Measurements from ENCODE around the gene RPL13.
"Not testable (repeated sequence)": the region's sequence is repeated elsewhere in the genome, so short reads cannot be mapped to it uniquely, and the experiment has no call there.

Gene RPL13

GRCh38 chr16:89563639-89564392 lies 3.3 kb downstream of the RPL13 start:
- no peak for DNase-seq

GRCh38 chr16:89564476-89565255 lies 4.2 kb downstream of the RPL13 start:
- DNase-seq, result no peak

DNA sequence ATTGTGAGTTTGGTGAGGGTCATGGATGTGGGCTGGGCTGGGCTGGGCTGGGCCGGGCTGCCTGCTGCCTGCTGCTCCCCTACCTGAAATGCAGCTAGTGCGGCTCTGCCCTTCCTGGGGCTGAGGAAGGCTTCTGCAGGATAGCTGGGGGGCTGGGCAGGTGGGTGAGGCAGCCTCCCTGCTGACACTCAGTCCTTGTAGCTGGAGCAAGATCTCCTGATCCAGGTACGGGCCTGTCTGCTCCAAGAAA lies 4.7 kb downstream of the RPL13 start:
- no peak for DNase-seq

DNA sequence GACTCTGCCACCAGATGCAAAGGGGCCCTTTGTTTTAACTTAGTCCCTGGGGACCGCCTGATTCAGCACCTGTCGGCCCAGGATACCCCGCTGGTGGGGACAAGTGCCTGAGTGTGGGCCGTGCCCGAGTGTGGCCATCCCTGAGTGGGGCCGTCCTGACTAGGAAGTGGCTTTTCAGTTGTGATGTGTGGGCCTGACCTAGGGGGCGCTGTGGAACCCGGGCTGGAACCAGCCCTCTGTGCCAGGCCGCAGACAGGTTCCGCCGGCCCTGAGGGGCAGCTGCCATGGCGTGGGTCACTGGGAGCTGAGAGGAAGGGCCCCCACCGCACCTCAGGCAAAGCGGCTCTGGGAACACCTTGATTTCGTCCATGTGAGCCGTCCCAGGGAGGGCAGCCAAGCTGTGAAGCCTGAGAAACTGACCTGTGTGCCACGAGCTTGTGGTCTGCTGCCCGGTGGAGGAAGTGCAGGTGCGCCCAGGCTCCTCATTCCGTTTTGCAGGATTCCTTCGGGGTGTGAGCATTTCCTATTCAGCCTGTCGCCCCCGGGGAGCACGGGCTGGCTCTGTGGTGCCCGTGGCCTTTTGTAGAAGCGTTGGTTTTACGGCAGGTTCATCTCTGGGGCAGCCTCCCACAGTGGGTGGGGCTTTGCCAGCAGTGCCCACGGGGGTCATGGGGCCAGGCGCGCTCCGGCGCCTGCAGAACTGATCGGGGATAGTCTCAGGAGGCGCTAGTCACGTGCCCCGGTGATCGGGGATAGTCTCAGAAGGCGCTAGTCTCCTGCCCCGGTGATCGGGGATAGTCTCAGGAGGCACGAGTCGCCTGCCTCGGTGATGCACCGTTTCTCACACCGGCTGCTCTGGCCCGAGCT lies 5.3 kb downstream of the RPL13 start:
- DNase-seq, result no peak

DNA sequence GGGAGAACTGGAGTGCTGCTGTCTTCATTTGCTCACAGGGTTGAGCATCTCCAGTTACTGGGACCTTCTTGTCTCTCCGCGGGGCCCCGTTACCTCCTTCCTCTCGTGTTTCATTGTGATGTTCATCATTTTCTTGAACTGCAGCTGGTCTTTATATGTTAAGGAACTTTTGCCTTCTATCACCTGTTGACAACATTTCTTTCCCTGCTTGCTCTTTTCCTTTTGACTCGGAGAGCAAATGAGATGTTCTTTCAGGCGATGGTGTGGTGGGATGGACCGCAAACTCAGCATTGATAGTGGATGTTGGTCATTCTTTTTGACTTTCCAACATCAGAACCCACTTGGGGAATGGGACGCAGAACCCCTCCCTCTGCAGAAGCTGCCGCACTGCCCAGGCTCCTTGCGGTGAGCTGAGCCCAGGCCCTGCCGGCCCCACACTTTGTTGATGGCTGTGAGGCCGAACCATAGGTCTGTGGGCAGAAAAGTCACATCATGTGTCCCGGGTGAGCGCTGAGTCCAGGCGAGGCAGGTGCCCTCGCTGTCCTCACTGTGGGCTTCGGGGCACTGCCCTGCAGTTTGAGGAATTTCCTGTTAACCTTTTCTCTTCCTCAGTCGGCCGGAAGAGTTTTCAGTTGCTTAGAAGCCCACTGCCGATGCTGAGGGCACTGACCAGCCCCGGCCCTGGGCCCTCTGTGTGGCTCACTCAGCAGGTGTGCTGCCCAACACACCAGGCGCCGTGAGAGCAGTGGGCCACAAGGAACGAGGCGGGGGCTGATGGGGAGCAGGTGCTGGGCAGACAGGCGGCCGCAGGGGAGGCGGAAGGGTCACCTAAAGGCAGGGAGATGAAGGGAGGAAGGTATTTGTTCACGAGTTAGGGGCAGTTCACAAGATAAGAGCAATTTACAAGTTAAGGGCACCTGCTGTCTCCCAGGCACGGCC lies 7.4 kb downstream of the RPL13 start:
- DNase-seq, result no peak

- DNase-seq, result no peak
These were observed 9.2 kb downstream of the RPL13 start for GRCh38 chr16:89569506-89570341.

DNA sequence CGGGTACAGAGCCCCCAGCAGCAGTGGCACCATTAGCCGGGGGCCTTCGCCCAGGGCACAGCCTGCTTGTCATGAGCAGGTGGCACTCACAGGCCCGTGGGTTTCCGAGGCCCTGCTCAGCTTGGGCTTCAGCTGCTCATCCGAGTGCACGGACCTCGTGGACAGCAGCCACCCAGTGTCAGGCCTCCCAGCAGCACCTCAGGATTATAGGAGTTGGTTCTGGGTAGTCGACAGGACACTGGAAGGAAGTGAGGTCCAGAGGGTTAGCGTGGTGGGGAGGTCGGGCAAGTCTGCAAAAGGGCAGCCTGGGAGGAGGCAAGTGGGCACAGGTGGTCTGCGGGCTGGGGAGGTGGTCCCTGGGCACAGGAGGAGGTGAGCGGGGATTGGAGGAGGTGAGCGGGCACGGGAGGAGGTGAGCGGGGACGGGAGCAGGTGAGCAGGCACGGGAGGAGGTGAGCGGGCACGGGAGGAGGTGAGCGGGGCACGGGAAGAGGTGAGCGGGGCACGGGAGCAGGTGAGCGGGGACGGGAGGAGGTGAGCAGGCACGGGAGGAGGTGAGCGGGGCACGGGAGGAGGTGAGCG lies 10.0 kb downstream of the RPL13 start:
- no peak for DNase-seq

DNA sequence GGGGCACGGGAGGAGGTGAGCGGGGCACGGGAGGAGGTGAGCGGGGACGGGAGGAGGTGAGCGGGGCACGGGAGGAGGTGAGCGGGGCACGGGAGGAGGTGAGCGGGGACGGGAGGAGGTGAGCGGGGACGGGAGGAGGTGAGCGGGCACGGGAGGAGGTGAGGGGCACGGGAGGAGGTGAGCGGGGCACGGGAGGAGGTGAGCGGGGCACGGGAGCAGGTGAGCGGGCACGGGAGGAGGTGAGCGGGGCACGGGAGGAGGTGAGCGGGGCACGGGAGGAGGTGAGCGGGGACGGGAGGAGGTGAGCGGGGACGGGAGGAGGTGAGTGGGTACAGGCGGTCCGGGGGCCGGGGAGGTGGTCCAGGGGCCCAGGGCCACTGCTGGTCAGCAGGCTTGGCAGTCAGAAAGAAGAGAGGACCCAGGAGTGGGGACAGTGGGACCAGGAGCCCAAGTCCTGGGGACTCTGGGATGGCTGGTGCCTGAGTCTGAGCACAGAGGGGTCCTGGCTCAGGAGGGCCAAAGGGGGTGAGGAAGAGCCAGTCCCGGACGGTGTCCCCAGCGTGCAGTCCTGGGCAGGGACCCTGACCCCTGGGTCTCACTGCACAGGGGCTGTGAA lies 10.6 kb downstream of the RPL13 start:
- not testable (repeated sequence) for DNase-seq

DNA sequence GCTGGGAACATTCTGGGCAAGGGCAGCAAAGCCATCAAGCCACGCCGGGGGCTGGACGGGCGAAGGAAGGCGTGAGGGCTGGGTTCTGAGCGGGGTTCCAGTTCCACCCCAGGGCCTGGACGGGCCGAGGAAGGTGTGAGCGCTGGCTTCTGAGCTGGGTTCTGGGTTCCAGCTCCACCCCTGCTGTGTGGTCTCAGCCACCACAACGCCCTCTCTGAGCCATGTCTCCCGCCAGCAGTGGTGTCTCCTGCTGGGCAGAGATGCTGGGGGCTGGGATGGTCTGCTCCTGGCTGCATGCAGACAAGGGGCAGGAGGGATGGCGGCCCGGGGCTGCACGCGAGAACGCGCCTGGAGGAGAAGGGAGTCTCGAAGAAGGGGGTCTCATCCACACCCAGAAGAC lies 11.2 kb downstream of the RPL13 start:
- DNase-seq, result no peak

DNA sequence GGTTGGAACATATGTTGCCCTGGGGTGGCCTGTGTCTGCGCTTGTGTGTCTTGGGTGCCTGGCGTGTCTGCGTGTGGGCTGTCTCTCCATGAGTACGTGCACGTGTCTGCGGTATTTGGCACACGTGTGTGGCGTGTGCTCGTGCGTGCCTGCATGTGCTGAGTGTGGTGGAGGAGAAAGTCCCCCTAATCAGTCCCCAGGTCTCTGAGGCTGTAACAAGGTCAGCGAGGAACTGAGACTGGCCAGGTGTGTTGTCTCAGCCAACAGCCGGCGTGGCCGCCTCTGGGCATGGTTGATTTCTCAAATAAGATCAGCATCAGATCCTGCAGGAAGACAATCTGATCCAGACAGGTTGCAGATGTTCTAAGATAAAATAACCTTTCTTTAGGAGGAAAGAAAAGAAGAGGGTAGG lies 11.6 kb downstream of the RPL13 start:
- no peak for DNase-seq

DNA sequence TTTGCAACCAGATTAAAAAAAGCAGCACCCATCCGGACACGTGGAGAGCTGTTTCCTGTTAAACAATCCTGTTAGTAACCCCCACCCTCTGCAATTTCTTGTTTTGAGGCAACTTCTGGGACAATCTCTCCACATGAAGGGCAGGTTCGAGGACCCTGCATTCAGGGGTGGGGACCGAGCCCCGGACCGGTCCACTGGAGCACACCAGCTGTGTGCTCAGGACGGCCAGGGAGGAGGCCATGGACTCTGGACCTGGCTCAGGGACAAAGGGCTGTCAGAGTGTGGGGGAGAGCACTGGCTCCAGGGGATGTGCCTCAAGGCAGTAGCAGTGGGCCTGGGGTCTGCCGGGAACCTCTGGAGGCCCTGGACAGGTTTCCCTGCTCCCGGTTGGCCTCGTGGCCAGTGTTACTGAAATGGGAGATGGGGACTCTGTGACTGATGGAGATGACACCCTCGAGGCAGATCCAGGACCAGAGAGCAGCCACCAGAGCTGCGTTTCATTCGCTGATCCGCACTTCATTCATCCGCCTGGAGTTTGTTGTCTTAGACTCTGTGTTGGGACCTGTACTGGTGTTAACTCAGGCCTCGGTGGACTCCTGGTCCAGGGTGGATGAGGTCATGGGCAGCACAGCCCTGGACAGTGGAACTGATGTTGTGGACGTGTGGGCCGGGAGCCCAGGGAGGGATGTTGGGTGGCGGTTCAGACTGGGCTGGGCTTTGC lies 12.2 kb downstream of the RPL13 start:
- DNase-seq, result no peak

- DNase-seq, result no peak
These were observed 13.6 kb downstream of the RPL13 start for GRCh38 chr16:89573826-89574680.

GRCh38 chr16:89574681-89575246 lies 14.3 kb downstream of the RPL13 start:
- DNase-seq, result no peak

GRCh38 chr16:89575247-89576152 lies 15.0 kb downstream of the RPL13 start, which contains the start of gene CPNE7:
CPNE7 (plus strand) TSS chr16:89575758; CDS start chr16:89575898, 140 bp downstream.
- no peak for DNase-seq

GRCh38 chr16:89576153-89577054 lies 15.9 kb downstream of the RPL13 start:
- no peak for DNase-seq

DNA sequence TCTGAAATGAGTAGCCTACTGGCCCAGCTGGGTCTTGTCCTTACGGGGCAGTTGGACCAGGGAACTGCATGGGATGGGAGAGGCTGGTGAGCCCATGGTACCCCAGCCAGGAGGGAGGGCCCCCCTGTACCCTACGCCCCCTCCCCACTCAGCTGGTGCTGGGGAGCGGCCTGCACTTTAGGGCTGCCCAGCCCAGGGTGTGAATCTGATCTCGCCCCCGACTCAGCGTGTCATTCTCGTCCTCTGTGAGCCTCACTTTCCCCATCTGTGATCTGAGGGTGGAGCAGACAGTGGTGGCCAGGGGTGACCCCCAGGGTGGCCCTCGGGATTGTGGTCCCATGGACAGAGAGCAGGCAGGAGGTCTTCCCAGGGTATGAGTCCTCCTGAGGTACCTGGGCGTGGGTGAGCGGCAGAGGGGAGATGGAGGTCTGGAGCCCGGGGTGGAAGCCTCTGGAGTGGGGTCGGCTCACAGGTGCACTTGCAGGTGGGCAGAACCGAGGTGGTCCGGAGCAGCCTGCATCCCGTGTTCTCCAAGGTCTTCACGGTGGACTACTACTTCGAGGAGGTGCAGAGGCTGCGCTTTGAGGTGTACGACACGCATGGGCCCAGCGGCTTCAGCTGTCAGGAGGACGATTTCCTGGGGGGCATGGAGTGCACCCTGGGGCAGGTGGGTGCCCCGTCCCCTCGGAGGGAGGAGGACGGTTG lies 16.7 kb downstream of the RPL13 start:
- no peak for DNase-seq
